Stimulated activated CD4-positive, alpha-beta T cell treated with anti-CD3 and anti-CD28 coated beads, TNF-alpha, amount 100 ng/mL, for 48 hours (primary cell): ENCODE measurements around the gene PLCB2.

Experiments used
- DNase-seq, 3 donors: peaks; one replicate each; pipeline ENCODE4 v3.0.0-alpha.2; 2020; ENCODE audit warnings: low read depth in 3 of 3

PLCB2 gene

DNA sequence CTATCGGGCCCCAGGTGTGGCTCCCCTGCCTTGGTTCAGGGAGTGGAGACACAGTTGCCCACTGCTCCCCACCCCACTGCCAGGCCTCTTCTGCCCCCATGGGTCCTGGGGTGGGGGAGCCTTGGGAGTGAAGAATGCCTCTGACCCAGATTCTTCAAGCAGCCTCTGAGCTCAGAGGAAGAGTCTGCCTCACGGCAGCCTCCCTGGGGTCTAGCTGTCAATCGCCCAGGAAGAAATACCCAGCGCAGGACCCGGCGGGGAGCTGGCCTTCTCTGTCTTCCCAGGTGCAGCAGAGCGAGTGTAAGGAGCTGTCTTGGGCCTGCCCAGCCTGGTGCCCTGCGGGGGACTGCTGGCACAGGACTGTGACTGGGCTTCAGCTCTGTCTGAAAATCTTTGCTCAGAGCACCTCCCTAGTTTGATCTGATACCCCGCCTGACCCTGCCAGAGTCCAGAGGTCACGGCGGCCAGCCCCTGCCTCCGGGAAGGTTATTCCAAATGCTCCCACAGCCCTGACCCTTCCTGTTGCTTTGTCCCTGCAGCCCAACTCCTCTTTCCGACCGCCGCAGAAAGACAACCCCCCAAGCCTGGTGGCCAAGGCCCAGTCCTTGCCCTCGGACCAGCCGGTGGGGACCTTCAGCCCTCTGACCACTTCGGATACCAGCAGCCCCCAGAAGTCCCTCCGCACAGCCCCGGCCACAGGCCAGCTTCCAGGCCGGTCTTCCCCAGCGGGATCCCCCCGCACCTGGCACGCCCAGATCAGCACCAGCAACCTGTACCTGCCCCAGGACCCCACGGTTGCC lies 35.9 kb downstream of the PLCB2 start:
- DNase-seq, result no peak

- DNase-seq, result no peak
These were observed 37.3 kb downstream of the PLCB2 start for GRCh38 chr15:40270246-40270995.

DNA sequence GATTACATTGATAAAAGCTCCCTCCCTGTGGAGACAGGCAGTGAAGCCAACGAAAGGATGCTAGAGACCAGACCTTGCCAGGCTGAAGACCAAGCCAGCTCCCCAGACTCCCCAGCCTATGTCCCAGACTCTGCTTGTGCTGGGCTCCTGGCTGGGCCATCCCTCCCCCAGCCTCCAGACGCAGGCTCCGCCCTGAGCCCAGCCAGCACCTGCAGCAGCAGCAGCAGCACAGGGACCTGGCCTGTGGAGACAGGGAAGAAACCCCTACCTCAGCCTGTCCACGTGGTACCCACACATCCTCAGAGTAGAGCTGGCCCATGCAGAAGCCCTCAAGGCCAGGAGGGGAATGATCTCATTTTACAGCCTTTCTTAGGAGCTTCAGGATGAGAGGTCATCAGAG lies 38.1 kb downstream of the PLCB2 start:
- DNase-seq, result no peak

DNA sequence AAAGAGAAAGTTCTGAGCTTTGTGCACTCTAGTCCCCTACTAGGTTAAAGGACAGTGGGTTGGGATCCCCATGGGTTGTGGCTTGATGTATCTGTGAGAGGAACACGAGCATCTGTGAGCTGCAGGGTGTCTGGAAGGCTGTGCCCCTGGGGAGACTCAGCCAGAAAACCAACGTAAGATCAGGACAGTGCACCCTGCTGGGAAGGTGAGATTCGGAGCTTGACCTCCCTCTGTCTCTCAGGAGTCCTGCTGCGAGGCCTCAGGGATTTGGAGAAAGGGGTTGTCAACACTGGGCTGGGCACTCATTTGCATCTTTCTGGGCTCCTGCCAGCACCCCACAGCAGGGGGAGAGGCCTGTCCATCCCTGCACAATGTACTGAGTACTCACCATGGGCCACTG lies 40.1 kb downstream of the PLCB2 start:
- no peak for DNase-seq

GRCh38 chr15:40266828-40267304 lies 40.9 kb downstream of the PLCB2 start:
- DNase-seq, result no peak

DNA sequence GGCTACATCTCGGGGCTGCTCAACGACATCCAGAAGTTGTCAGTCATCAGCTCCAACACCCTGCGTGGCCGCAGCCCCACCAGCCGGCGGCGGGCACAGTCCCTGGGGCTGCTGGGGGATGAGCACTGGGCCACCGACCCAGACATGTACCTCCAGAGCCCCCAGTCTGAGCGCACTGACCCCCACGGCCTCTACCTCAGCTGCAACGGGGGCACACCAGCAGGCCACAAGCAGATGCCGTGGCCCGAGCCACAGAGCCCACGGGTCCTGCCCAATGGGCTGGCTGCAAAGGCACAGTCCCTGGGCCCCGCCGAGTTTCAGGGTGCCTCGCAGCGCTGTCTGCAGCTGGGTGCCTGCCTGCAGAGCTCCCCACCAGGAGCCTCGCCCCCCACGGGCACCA lies 41.9 kb downstream of the PLCB2 start:
- no peak for DNase-seq

DNA sequence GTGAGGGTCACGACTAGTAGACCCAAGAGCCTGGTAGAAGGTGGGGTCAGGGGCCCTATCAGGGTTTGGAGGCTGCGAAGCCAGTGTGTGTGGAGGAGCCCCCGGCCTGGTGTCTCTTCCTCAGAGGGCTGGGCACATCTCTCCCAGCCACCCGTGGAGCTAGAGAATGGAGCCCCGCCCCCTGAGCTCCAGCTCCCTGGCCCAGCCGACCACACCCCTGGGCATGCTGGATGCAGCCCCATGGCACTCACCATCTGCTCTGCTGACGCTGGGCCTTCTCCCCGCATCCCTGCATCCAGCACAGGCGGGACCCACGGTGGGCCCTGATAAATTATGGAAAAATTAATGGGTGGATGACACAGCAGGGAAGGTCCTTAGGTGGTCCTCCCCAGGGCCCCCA lies 42.4 kb downstream of the PLCB2 start:
- no peak for DNase-seq

DNA sequence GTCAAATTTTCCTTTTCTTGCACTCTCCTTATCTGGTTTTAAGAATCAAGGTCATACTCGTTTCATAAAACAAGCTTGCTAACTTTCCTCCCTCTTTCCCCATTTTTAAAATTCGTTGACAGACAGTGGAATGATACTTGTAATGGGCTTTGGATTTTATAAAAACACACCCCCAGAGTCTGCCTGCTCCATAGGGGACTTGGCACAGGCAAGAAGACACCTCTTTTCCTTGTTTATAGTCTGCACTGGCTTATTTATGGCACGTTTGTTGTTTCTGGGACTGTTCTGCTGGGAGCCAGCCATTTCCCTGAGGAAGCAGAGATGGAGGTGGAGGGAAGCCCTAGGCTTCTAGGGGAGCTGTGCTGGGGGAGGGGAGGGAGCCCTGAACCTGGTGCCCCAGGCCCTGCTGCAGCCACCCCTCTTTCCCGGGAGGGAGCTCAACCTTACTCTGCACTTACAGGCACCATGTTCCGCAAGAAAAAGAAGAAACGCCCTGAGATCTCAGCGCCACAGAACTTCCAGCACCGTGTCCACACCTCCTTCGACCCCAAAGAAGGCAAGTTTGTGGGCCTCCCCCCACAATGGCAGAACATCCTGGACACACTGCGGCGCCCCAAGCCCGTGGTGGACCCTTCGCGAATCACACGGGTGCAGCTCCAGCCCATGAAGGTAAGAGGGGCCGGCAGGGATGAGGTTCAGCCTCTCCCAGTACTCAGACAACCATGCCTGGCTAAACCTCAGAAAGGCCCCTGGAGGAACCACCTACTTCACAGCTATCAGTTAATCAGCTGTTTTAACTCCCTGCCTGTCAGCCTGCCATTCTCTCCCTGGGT lies 43.2 kb downstream of the PLCB2 start:
- no peak for DNase-seq

DNA sequence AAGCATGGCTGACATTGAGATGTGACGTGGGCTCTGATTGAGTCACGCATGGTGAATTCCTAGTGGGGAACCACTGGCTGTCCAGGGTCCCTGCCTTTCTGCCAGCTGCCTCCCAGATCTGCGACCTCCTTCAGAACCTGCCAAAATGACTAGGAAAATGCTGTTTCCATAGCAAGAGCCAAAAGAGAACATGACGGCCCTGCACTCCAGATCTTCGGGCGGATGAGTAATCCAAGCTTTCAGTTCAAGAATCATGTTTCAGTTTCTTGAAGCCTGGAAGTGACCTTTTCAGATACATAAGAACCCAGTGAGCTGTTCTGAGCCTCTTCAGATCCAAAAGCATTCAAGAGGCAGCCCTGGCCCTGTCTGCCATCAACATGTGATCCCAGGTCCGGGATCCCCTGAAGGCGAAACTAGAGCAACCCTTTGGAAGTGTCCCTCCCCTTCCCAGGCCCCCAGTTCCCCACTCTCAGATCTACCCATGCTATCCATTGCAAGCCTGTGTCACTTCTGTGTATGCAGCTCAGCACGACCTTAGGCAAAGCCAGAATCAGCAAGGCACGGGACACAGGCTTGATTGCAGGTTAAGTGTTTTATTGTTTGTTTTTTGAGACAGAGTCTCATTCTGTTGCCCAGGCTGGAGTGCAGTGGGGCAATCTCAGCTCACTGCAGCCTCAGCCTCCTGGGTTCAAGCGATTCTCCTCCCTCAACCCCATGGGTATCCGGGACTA lies 44.5 kb downstream of the PLCB2 start:
- no peak for DNase-seq

DNA sequence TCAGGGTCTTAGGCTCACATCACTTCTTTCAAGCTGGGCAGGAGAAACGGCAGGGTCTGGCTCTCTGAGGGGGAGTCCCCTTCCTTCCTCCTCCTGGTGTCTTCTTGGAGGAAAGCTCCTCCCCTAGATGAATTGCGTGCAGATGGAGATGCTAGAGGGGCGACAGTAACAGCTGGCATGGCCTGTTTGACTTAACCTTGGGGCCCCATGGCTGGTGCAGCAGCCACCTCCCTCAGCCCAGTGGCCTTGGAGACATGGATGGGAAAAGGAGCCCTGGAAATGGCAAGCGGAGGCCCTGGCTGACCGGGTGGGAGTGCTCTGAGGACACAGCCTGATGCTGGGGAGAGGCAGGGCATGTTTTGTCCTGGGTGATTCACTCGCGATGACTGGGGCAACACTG lies 48.7 kb downstream of the PLCB2 start:
- no peak for DNase-seq

DNA sequence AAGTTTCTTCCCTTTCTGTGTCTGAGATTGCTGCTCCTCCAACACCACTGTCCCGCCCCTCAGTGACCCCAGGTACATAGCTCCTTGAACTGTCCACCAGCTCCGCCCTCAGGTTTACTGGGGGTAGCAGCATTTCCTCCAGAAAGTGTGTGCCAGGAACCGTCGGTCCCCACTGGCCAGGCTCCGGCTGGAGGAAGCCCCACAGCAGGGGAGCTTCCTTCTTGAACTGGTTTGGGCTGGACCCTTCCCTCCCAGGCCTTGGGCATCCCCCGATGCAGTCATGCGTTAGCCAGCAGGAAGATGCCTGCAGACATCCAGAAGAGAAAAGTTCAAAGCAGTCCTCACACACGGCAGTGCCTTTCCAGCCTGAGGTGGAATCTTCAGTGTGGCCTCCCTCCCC lies 49.2 kb downstream of the PLCB2 start:
- no peak for DNase-seq

GRCh38 chr15:40257656-40258450 lies 49.9 kb downstream of the PLCB2 start:
- no peak for DNase-seq

DNA sequence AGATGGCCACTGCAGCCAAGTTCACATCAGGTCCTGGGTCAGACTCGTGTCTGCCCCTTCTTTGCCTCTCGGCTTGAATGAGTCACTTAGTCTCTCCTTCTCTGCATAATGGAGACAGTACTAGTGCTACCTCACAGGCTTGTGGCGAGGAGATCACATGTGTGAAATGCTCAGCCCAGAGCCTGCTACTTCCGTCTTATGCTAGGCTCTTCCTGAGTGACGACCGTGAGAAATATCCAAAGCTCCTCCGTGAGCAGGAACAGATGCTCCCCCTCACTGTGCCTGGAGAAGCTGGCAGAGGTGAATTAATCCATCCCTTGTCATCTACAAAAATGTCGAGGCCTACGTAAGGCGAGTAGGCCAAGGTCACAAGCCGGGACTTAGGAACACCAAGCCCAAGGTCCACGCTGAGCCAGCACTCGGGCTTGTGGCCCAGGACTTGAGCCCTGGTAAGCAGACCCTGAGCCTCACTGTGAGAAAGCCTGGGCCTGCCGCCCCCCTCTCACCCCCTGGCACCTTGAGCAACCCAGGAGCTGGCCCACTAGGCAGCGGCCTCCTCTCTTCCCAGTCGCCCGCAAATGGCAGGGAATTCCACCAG lies 51.0 kb downstream of the PLCB2 start:
- DNase-seq, result no peak

DNA sequence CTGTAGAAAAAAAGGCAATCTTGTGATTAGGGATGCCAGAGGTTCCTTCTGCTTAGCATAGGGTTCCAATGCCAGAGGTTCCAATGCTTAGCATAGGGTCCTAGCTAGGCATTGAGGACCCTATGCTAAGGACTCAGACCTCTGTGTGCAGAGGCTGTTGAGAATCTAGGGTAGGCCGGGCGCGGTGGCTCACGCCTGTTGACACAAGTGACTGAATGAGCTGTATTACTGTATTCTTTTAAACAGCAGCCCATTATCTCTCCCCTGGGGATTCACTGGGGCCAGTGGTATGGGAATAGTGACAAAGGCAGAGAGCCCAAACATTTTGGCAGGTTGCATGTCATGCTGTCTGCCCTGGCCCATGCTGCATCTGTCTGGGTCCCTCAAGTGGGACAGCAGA lies 52.7 kb downstream of the PLCB2 start:
- no peak for DNase-seq

GRCh38 chr15:40254452-40254851 lies 53.3 kb downstream of the PLCB2 start:
- DNase-seq, result no peak

DNA sequence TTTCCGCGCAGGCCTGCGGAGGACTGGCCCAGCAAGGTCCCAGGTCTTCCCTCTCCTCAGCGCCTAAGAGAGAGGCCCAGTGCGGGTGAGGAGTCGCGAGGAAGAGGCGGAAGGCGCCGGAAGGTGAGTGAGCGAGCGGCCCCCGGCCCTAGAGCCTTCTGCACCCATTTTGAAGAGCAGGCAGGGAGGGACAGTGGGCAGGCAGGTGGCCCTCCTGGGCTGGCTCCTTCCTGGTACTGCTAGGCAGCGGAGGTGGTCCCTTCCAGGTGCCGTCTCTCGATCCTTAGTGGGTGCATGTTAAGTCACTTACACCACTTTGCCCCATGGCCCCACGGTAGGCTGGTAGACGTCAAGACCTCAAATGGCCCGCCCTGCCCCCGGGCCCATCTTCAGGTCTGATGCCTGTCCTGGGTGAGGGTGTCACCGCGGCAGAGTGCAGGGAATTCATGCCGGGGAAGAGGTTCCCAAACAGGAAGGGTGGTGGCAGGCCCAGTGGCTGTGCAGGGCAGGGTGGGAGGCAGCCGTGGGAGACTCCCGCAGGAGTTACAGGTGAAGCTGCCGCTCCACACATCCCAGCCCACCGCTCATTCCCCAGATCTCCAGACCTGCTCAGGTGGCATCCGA lies 54.5 kb downstream of the PLCB2 start:
- DNase-seq, result no peak

- DNase-seq, result no peak
These were observed 55.1 kb downstream of the PLCB2 start for GRCh38 chr15:40252438-40253166.

DNA sequence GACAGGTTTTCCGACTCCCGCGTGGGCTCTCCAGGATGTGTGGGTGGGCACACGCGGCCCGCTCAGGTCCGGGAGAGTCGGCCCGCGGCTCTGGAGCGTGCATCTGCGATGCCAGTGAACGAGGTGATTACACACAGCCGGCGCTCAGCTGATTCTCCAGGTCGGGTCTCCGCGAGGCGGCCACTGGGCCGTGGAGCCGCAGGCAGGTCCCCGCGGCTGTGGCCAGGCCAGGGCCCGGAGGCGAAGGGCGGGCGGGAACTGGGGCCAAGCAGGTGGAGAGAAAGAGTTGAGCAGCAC lies 55.6 kb downstream of the PLCB2 start:
- DNase-seq, result no peak

GRCh38 chr15:40251486-40252140 lies 56.1 kb downstream of the PLCB2 start:
- DNase-seq, result no peak
